ENCODE results near the gene CDCA8. TPM values are rescaled to one million over a fixed set of nuclear protein-coding genes. Genes with fewer than 3 reads are reported as not detected.

CDCA8 gene
- total and polyA plus RNA-seq, 2 donors (not counting 3 experiments of a cell fraction or from before 2014, with no cell fraction given) = 38.5 to 45.7 TPM

DNA sequence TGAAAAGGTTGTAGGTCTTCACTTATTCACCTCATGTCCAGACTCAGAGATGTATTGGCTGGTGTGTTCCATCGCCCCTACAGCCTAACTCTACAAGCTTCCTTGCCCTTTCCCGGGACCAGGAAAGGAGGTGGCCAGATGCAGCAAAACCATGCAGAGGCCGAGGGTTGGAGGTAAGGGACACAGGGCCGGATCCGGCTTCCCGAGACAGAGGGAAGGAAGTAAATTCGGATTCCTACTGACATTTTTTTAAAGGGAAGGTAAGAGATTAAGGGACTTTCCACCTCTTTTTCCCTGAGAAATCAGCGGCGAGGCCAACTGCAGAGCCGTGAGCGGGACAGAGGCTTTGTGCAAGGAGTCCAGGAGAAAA is 59.9 kb downstream of the CDCA8 start:
- POLR2A ChIA-PET = no interaction called here
- intact Hi-C loops (cut with micrococcal nuclease) = no loop called here

DNA sequence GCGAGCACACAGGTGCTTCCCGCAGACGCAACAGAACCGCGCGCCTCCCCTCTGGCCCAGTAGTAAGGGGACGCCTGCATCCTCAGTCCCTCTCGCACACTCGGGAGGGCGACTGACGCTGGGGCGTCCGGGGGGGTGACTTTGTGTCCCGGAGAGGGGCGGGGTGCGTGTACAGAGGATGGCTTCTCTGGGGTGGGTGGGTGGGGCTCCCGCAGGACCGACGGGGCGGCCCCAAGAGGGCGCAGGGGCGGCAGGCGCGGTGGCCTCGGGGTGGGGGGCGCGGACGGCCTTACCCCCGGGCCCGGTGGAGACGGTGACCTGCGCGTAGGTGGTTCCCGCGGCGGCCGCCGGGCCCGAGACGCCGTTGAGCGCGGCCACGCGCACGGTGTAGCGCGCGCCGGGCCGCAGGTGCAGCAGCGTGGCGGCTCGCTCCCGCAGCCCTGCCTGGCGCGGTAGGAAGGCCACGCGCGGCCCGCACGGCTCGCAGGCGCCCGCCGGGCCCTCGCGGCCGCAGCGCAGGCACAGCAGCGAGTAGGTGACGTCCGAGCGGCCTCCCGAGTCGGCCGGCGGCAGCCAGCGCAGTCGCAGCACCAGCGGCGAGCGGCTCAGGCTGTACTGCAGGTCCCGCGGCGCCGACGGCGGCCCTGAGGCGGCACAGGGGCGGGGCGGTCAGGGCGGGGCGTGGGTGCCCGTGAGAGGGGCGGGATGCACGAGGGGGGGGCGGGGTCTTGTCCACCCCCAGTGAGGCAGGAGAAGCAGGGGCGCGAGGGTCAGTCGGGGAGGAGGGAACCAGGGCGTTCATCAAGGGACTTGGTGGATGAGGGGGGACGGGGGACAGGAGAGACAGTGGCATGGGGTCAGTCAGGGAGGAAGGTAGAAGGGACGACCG is 60.5 kb downstream of the CDCA8 start:
- ChIA-PET POLR2A (no interaction called here), CTCF (no interaction called here)
- Histone ChIP-seq H3K27me3 (ENCODE audit: control insufficient read depth in 2 of 2, insufficient read depth in 2 of 2, low read length in 2 of 2) (peaks cover 27 to 33% of the 10 kb centered on the region in 2 experiments), H3K27ac (ENCODE audit: insufficient read depth, low read depth, low read length) (no peak overlapping the region), H3K9me3 (replicated peaks; ENCODE audit: control insufficient read depth, insufficient read depth, low read length) (no peaks in the 10 kb centered on the region), H4K20me1 (replicated peaks; ENCODE audit: control insufficient read depth, extremely low read depth, insufficient read depth, low read length) (no peaks in the 10 kb centered on the region), H3K4me2 (ENCODE audit: insufficient read depth, low read length) (no peak overlapping the region), H3K4me3 (replicated peaks in 1 of 3; ENCODE audit: insufficient read depth in 1 of 3, low read depth in 1 of 3, low read length in 3 of 3) (no peak overlapping the region), H3K36me3 (ENCODE audit: control insufficient read depth in 2 of 2, extremely low read depth in 1 of 2, insufficient read depth in 2 of 2, low read length in 2 of 2) (no peaks in the 10 kb centered on the region), H3K9me1 (replicated peaks; ENCODE audit: control insufficient read depth, extremely low read depth, insufficient read depth, low read length) (no peaks in the 10 kb centered on the region), H2AFZ (ENCODE audit: low read depth, low read length) (no peak overlapping the region), H3K4me1 (ENCODE audit: control insufficient read depth, extremely low read depth, insufficient read depth, low read length) (no peaks in the 10 kb centered on the region), H3K79me2 (ENCODE audit: control insufficient read depth, insufficient read depth, low read length) (no peaks in the 10 kb centered on the region), H3K9ac (replicated peaks; ENCODE audit: extremely low read depth, insufficient read depth, low read length) (no peak overlapping the region)
- no TSS peak for BruUV-seq (replicated peaks)
- intact Hi-C loops (cut with micrococcal nuclease) (no loop called here), dilution Hi-C loops (cut with MboI; ENCODE audit: extremely low pct_ligation_motif_present, low sequenced_read_pairs) (no loop called here)
- FAIRE-seq = no peak
- no peak for DNase-seq (ENCODE audit: low read depth, low spot score)
- TF ChIP-seq, protein P1, sequence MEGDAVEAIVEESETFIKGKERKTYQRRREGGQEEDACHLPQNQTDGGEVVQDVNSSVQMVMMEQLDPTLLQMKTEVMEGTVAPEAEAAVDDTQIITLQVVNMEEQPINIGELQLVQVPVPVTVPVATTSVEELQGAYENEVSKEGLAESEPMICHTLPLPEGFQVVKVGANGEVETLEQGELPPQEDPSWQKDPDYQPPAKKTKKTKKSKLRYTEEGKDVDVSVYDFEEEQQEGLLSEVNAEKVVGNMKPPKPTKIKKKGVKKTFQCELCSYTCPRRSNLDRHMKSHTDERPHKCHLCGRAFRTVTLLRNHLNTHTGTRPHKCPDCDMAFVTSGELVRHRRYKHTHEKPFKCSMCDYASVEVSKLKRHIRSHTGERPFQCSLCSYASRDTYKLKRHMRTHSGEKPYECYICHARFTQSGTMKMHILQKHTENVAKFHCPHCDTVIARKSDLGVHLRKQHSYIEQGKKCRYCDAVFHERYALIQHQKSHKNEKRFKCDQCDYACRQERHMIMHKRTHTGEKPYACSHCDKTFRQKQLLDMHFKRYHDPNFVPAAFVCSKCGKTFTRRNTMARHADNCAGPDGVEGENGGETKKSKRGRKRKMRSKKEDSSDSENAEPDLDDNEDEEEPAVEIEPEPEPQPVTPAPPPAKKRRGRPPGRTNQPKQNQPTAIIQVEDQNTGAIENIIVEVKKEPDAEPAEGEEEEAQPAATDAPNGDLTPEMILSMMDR (IDR thresholded peaks at IDR 0.05; ENCODE audit: extremely low read depth in 1 of 2, insufficient read depth in 1 of 2, low read depth in 1 of 2, low read length in 2 of 2) = no peak
- TF ChIP-seq JUN (IDR thresholded peaks at IDR 0.05; ENCODE audit: borderline replicate concordance, insufficient read depth, insufficient read length, low read depth) (no peak), POLR2AphosphoS5 (IDR thresholded peaks at IDR 0.05; ENCODE audit: insufficient read depth, low read depth, low read length) (no peak), MYC (IDR thresholded peaks at IDR 0.05; ENCODE audit: low read depth, low read length) (no peak), POLR2A (IDR thresholded peaks at IDR 0.05; ENCODE audit: low read depth, low read length) (no peak), GATA2 (IDR thresholded peaks at IDR 0.05; ENCODE audit: insufficient read depth, insufficient read length, low read depth, low read length) (no peak), FOS (IDR thresholded peaks at IDR 0.05; ENCODE audit: borderline replicate concordance, insufficient read depth, low read length) (no peak), EZH2 (IDR thresholded peaks at IDR 0.05; ENCODE audit: borderline replicate concordance, low read depth, low read length, severe bottlenecking) (no peak)
- TF ChIP-seq, protein P2, sequence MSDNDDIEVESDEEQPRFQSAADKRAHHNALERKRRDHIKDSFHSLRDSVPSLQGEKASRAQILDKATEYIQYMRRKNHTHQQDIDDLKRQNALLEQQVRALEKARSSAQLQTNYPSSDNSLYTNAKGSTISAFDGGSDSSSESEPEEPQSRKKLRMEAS (IDR thresholded peaks at IDR 0.05; ENCODE audit: insufficient read depth, insufficient read length) = no peak

More for the DNA sequence above, 59.9 kb downstream of the CDCA8 start:
- Histone ChIP-seq H3K36me3 (ENCODE audit: control insufficient read depth in 2 of 2, extremely low read depth in 1 of 2, insufficient read depth in 2 of 2, low read length in 2 of 2) (no peaks in the 10 kb centered on the region), H3K79me2 (ENCODE audit: control insufficient read depth, insufficient read depth, low read length) (no peaks in the 10 kb centered on the region), H3K27me3 (ENCODE audit: control insufficient read depth in 2 of 2, insufficient read depth in 2 of 2, low read length in 2 of 2) (peaks cover 25 to 33% of the 10 kb centered on the region in 2 experiments), H3K27ac (ENCODE audit: insufficient read depth, low read depth, low read length) (no peak overlapping the region), H3K4me1 (ENCODE audit: control insufficient read depth, extremely low read depth, insufficient read depth, low read length) (no peaks in the 10 kb centered on the region), H3K9me1 (replicated peaks; ENCODE audit: control insufficient read depth, extremely low read depth, insufficient read depth, low read length) (no peaks in the 10 kb centered on the region), H3K9ac (replicated peaks; ENCODE audit: extremely low read depth, insufficient read depth, low read length) (no peak overlapping the region), H3K4me3 (replicated peaks in 1 of 3; ENCODE audit: insufficient read depth in 1 of 3, low read depth in 1 of 3, low read length in 3 of 3) (no peak overlapping the region), H4K20me1 (replicated peaks; ENCODE audit: control insufficient read depth, extremely low read depth, insufficient read depth, low read length) (no peaks in the 10 kb centered on the region), H3K9me3 (replicated peaks; ENCODE audit: control insufficient read depth, insufficient read depth, low read length) (no peaks in the 10 kb centered on the region), H3K4me2 (ENCODE audit: insufficient read depth, low read length) (no peak overlapping the region), H2AFZ (ENCODE audit: low read depth, low read length) (no peak overlapping the region)
- BruUV-seq (replicated peaks) = no TSS peak
- FAIRE-seq (no peak), DNase-seq (ENCODE audit: low read depth, low spot score) (no peak)
- TF ChIP-seq GATA2 (IDR thresholded peaks at IDR 0.05; ENCODE audit: insufficient read depth, insufficient read length, low read depth, low read length) = no peak
- TF ChIP-seq, protein P2 (IDR thresholded peaks at IDR 0.05; ENCODE audit: insufficient read depth, insufficient read length) = no peak
- TF ChIP-seq EZH2 (IDR thresholded peaks at IDR 0.05; ENCODE audit: borderline replicate concordance, low read depth, low read length, severe bottlenecking) = peak; percentile 24
- TF ChIP-seq POLR2A (IDR thresholded peaks at IDR 0.05; ENCODE audit: low read depth, low read length) = no peak
- TF ChIP-seq POLR2AphosphoS5 (IDR thresholded peaks at IDR 0.05; ENCODE audit: insufficient read depth, low read depth, low read length) = no peak
- CTCF ChIA-PET = no interaction called here
- dilution Hi-C loops (cut with MboI; ENCODE audit: extremely low pct_ligation_motif_present, low sequenced_read_pairs) = no loop called here

Data from endothelial cell of umbilical vein (primary cell).